Activated CD4-positive, alpha-beta T cell treated with anti-CD3 and anti-CD28 coated beads, Interleukin-2, amount 50 U/mL, for 48 hours (primary cell): Measurements from ENCODE around the gene WDR33.

Experiments
- DNase-seq, 2 experiments: peaks; one replicate each; pipeline ENCODE4 v3.0.0-alpha.2; 2020

Gene WDR33

DNA sequence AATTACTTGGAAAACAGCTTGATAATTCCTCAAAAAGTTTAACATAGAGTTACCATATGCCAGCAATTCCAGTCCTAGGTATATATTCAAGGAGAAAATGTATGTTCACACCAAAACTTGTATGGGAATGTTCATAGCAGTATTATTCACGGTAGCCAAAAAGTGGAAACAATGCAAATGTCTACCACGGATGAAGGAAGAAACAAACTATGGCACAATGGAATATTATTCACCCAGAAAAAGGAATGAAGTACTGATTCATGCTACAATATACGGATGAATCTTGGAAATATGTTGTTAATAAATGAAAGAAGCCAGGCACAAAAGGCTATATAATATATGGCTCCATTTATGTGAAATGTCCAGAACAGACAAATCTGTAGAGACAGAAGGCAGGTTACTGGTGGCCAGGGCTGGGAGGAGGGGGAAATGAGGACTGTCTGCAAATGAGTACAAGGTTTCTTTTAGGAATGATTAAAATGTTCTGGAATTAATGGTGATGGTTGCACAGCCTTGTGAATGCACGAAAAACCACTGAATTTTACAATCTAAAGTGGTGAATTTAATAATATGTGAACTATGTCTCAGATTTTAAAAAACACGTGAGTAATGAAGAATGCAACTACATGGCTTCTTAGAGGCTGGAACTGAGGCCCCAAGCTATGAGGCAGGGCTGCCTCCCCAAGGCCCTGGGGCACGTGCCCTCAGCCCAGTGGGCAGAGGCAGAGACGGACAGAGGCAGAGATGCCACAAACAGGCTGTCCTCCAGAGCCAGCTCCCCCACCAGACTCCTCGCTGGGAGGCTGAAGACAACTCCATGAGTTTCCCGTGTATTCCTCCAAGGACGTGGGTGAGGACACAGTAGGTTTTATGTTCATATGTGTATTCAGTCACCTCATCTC is 140.7 kb downstream of the WDR33 start:
- DNase-seq = no peak

DNA sequence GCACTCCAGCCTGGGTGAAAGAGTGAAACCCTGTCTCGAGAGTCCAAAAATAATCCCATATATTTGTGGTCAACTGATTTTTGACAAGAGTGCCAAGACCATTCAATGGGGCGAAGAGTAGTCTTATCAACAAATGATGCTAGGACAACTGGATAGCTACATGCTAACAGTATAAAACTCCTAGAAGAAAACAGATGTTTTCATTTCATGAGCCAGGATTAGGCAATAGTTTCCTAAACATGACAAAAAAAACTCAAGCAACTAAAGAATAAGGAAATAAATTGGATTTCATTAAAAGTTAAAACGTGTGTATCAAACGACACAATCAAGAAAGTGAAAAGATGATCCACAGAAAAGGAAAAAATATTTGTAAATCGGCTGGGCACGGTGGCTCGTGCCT is 141.9 kb downstream of the WDR33 start:
- no peak for DNase-seq

- no peak for DNase-seq
Measured at GRCh38 chr2:127665267-127665893, 145.6 kb downstream of the WDR33 start.

- DNase-seq = no peak
Measured at GRCh38 chr2:127664895-127665225, 146.1 kb downstream of the WDR33 start.

DNA sequence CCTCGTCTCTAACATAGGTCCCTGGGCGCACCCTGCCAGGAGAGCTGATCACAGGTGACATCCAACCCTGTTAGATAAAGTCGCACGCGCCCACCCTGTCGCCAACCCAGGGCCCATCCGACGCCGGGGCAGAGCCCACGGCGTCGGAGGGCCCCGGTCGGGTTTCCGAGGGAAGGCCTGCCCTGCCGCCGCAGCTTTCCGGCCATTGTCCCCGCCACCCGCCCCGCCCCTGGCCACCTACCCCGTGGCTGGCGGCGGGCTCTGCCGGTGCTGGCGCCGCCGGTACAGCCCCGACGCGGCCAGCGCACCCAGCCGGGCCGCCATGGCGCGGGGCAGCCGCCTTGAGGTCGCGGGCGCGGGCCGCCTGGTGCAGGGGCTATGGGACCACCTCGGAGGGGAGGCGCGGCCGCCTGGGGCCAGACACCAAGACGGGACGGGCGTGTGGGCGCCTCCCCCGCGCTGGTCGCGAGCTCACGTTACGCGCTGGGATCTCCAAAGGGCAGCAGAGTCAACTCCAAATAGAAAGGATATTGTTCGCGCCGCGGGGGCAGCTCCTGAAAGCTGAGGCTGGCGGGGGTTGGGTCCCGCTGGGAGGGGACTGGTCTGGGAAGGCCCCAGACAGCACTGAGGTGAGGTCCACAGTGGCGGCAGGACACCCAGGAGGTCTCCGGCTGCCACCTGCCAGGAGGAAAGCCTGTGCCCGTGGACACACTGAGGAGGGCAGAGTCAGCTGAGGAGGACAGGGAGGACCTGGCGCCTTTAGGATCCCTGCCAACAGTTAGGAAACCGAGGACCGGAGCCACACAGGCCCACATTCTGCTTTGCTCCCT is 146.7 kb downstream of the WDR33 start:
- no peak for DNase-seq

DNA sequence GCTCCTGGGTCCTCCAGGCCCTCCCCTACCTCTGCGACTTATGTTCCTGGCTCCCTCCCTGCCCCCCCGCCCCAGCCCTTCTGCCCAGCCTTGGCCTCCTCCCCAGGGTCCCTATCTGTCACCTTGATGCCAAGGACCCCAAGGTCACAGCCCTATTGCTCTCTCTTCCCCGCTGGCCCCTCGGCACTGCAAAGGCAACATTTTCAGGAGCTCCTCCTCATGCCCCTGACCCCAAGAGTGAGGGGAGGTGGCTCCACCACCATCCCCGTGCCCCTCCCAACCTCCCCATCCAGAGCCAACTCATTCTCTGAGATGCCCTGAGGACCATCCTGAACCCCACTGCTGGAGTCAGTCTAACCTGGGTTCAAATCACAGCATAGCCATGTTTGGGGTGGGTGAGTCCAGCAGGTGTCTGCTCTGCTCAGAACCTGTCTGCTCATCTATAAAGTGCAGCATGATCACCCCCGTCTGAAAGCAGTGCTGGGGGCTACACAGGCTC is 147.4 kb downstream of the WDR33 start:
- DNase-seq = no peak

DNA sequence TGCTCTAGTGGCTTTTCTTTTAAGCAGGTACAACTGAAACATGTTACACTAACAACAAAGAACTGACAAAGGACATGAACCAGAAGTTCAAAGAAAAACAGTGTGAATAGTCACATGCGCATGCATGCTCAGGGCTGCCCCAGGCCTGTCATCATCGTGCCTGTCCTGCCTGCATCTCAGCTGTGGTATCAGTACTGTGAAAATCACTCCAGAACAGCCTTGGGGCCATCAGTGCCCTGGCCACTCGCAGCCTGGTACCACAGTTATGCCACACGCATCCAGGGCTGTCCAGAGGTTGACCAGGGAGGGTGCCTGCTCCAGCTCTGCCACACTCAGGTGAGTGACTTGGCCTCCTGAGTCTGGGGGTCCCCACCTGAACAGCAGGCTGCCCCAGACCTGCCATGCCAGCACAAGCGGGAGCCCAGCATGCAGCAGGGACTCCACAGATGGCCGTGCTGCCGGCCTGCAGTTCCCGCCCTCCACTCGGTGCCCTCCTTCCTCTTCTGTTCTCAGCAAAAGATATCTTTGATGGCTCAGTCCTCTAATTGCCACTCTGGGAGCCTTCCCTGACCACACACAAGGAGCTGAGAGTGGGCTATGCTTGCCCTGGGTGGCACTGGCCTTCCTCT is 147.9 kb downstream of the WDR33 start:
- DNase-seq = no peak

GRCh38 chr2:127661949-127662510 is 148.9 kb downstream of the WDR33 start:
- no peak for DNase-seq

GRCh38 chr2:127661072-127661649 is 149.8 kb downstream of the WDR33 start:
- no peak for DNase-seq

DNA sequence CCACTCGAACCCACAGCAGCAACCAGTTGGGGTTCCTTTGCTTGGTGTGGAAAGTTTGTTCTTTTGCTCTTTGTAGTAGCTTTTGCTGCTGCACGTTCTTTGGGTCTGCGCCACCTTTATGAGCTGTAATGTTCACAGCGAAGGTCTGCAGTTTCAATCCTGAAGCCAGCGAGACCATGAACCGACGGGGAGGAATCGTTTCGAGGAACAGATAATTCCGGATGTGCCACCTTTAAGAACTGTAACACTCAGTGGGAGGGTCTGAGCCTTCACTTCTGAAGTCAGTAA is 150.7 kb downstream of the WDR33 start:
- DNase-seq = no peak

- DNase-seq = no peak
Measured at GRCh38 chr2:127659408-127660290, 151.3 kb downstream of the WDR33 start.

GRCh38 chr2:127658641-127659407 is 152.1 kb downstream of the WDR33 start:
- DNase-seq = no peak

GRCh38 chr2:127658146-127658545 is 152.8 kb downstream of the WDR33 start:
- no peak for DNase-seq

- DNase-seq = no peak
Measured at GRCh38 chr2:127657232-127657595, 153.8 kb downstream of the WDR33 start.

DNA sequence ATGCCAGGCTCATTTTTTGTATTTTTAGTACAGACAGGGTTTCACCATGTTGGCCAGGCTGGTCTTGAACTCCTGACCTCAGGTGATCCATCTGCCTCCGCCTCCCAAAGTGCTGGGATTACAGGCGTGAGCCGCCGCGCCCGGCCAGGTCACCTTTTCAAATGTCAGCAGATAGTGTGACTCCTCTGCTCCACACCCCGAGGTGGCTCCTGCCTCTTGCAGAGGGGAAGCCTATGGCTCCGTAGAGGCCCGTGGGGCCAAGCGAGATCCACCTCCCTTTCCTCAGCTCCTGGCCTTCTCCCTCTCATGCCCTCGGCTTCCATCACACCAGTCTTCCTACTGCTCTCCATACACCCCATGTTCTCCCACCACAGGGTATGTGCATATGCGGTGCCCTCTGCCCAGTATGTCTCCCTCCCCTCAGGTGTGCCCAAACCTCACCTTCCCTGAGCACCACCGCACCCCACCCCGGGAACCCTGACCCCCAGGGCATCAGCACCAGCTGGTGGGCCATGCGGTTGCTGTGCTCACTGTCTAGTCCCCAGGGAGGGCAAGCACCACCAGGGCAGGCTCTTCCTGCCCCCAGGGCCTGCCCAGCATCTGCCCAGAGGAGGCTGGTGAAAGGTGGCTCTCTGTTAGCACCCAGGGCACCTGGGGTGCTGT is 154.3 kb downstream of the WDR33 start:
- no peak for DNase-seq

DNA sequence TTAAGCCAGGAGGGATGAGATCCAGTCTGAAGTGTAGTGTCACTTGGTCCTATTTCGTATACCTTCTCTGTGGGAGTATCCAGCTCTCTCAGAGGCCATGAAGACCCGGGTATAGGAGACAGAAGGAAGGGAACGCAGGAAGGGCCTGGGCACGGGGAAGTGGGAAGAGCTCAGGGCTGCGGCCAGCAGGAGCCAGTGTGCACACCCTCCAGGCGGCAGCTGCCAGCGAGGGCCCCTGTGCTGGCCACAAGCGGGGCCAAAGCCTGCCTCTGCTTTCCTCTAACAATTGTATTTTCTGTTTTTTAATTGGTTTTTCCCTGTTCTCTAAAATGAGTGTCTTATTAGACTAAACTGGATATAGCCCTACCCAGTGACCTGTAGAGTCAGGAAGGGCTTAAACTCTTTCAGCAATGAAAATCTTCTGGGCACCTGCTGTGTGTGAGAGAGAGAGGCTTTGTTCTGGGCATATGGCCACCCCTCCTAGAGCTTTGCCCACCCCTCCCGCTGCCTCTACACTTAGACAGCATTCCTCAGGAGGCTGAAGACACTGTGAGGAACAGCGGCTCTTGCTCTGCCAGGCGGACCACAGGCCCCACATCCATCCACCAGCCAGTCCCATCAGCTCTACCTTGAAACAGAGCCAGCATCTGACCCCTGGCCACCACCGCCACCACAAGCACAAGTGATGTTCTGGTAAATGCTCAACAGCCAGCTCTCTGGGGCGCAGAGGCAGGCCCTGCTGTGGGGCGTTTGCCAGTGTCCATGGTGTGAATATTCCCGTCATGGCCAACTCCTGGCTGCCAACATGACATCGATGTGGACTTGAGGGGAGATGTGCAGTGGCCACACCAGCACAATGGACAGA is 155.5 kb downstream of the WDR33 start:
- DNase-seq = no peak

GRCh38 chr2:127654838-127655175 is 156.2 kb downstream of the WDR33 start:
- DNase-seq = no peak

- no peak for DNase-seq
Measured at GRCh38 chr2:127654084-127654837, 156.7 kb downstream of the WDR33 start.
